Smooth muscle cell (in vitro differentiated cells): ENCODE results near the gene MRRF. TPM values are rescaled to one million over a fixed set of nuclear protein-coding genes. Genes with fewer than 3 reads are reported as not detected.

ENCODE experiments used
- DNase-seq: peaks from one replicate; lab custom pipeline; 2025; ENCODE audit not compliant: unreplicated experiment; lab: John Stamatoyannopoulos, UW
- H2AFZ ChIP-seq: fragments of 200-600 bp; sonication (generic); 2 replicates; pipeline ENCODE4 v1.6.0; 2016; ENCODE audit warnings: antibody characterized with exemption, low read depth, mild to moderate bottlenecking
- H3F3A ChIP-seq: fragments of 200-600 bp; sonication (generic); 2 replicates; pipeline ENCODE4 v1.6.0; 2017; ENCODE audit warnings: antibody characterized with exemption, low read depth
- H3K27ac ChIP-seq: fragments of 200-600 bp; sonication (generic); 2 replicates; pipeline ENCODE4 v1.5.1; 2016; ENCODE audit warnings: low read depth, mild to moderate bottlenecking
- H3K27me3 ChIP-seq: fragments of 200-600 bp; sonication (generic); 2 replicates; pipeline ENCODE4 v1.6.1; 2016; ENCODE audit warnings: low read depth, mild to moderate bottlenecking
- H3K36me3 ChIP-seq: fragments of 200-600 bp; sonication (generic); 2 replicates; pipeline ENCODE4 v1.5.1; 2016; ENCODE audit warnings: low read depth
- H3K4me1 ChIP-seq: fragments of 200-600 bp; sonication (generic); 2 replicates; pipeline ENCODE4 v1.5.1; 2016; ENCODE audit warnings: low read depth
- H3K4me2 ChIP-seq: fragments of 200-600 bp; sonication (generic); 2 replicates; pipeline ENCODE4 v1.6.0; 2016; ENCODE audit warnings: mild to moderate bottlenecking
- H3K4me3 ChIP-seq: fragments of 200-600 bp; sonication (generic); 2 replicates; pipeline ENCODE4 v1.5.1; 2016; ENCODE audit warnings: mild to moderate bottlenecking
- H3K79me2 ChIP-seq: fragments of 200-600 bp; sonication (generic); 2 replicates; pipeline ENCODE4 v1.6.0; 2016; ENCODE audit warnings: low read depth, mild to moderate bottlenecking
- H3K9ac ChIP-seq: fragments of 200-600 bp; sonication (generic); 2 replicates; pipeline ENCODE4 v1.6.0; 2016; ENCODE audit warnings: low read depth
- H3K9me3 ChIP-seq: fragments of 200-600 bp; sonication (generic); replicated peaks from 2 replicates; pipeline ENCODE4 v1.5.1; 2016; ENCODE audit warnings: low read depth
- H4K20me1 ChIP-seq: fragments of 200-600 bp; sonication (generic); 2 replicates; pipeline ENCODE4 v1.6.0; 2016; ENCODE audit warnings: low read depth
- WGBS: methylation state at CpG from one replicate; pipeline ENCODE4 v1.1.7; 2016; ENCODE audit warnings: low lambda C conversion rate; 5-methylcytosine and 5-hydroxymethylcytosine counted together
- polyA plus RNA-seq: library from polyadenylated mRNA; unstranded; fragments of >200 nt; fragmentation: Nextera tagmentation; extraction: Ambion mirVana; gene quantifications from 2 replicates; pipeline ENCODE4 v1.2.1, GENCODE V29; 2016
- total RNA-seq: library from RNA; depleted of rRNA; stranded (reverse); fragments of >200 nt; gene quantifications from 2 replicates; pipeline ENCODE4 v1.2.3, GENCODE V29; 2014
- TF ChIP-seq, protein P1 (sequence below): fragments of 200-600 bp; sonication (generic); IDR thresholded peaks from 2 replicates; pipeline ENCODE4 v1.5.1; 2017; ENCODE audit warnings: borderline replicate concordance, mild to moderate bottlenecking, antibody characterized with exemption; ENCODE audit not compliant: insufficient read depth, poor library complexity, severe bottlenecking

MRRF gene
- total and polyA plus RNA-seq, 2 experiments from 2014 or later: 8.4 to 28.1 TPM

DNA sequence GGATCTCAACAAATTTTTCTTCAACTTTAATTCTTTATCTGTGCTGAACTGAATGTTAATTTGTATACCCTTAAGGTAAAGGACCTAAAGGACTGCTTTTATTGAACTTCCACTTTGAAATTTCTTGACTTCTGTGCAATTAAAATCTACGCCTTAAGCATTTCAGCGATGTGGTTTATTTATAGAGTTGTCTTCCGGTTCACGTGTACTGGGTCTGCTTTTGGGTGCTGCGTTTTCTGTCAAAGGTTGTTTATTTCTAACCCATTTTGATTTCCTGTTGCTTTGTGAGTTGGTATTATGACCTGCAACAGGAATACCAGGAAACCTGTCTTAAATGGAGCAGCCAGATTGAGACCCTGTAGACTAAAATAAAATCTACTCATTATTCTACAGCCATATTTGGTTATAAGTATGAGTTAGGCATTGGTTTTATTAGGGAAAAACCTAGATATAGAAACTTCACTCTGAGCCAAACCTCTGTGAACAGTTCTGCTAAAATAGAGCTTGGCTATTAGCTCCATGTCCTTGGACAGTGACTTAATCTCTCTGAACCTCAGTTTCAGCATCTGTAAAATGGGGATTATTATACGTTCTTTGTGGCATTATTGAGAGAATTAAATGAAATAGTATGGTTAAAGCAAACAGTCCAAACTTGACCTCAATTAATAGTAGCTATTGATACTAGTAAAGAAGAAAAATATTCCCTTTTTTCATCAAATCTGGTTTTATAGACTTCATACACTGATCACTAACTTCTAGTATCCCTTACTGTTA is 3.5 kb downstream of the MRRF start:
- Histone ChIP-seq H3K9ac (no peak overlapping the region), H4K20me1 (no peaks in the 10 kb centered on the region), H3K27ac (no peak overlapping the region), H3K4me3 (no peak overlapping the region), H3K36me3 (peaks cover 11% of the 10 kb centered on the region), H3F3A (no peaks in the 10 kb centered on the region), H3K4me2 (no peak overlapping the region), H3K9me3 (no peaks in the 10 kb centered on the region), H3K79me2 (peaks cover 41% of the 10 kb centered on the region), H3K4me1 (peaks cover 15% of the 10 kb centered on the region), H3K27me3 (no peaks in the 10 kb centered on the region), H2AFZ (no peak overlapping the region)
- 95% methylated on average over 6 of the region's 6 CpGs for WGBS
- TF ChIP-seq, protein P1, sequence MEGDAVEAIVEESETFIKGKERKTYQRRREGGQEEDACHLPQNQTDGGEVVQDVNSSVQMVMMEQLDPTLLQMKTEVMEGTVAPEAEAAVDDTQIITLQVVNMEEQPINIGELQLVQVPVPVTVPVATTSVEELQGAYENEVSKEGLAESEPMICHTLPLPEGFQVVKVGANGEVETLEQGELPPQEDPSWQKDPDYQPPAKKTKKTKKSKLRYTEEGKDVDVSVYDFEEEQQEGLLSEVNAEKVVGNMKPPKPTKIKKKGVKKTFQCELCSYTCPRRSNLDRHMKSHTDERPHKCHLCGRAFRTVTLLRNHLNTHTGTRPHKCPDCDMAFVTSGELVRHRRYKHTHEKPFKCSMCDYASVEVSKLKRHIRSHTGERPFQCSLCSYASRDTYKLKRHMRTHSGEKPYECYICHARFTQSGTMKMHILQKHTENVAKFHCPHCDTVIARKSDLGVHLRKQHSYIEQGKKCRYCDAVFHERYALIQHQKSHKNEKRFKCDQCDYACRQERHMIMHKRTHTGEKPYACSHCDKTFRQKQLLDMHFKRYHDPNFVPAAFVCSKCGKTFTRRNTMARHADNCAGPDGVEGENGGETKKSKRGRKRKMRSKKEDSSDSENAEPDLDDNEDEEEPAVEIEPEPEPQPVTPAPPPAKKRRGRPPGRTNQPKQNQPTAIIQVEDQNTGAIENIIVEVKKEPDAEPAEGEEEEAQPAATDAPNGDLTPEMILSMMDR: no peak
- DNase-seq: no peak

GRCh38 chr9:122274055-122274454 is 9.4 kb downstream of the MRRF start:
- Histone ChIP-seq H3K9me3 (peaks cover 8% of the 10 kb centered on the region), H2AFZ (no peak overlapping the region), H3K4me2 (no peak overlapping the region), H3F3A (no peaks in the 10 kb centered on the region), H3K9ac (no peak overlapping the region), H3K79me2 (peaks cover 37% of the 10 kb centered on the region), H3K36me3 (peaks cover 17% of the 10 kb centered on the region), H3K27me3 (no peaks in the 10 kb centered on the region), H3K27ac (no peak overlapping the region), H3K4me3 (no peak overlapping the region), H4K20me1 (peaks cover 5% of the 10 kb centered on the region), H3K4me1 (no peaks in the 10 kb centered on the region)
- TF ChIP-seq, protein P1: no peak
- DNase-seq: no peak
- 100% methylated on average over 2 of the region's 2 CpGs for WGBS

DNA sequence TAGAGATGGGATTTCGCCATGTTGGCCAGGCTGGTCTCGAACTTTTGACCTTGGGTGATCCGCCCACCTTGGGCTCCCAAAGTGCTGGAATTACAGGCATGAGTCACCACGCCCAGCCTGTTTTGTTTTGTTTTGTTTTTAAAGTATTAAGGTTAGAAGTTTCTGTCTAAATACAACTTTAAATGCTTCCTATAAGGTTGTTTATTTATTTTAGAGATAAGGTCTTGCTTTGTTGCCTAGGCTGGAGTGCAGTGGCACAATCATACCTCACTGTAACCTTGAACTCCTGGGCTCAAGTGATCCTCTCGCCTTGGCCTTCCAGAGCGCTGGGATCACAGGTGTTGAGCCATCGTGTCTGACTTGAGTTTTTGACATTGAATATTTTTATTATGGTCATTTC is 11.4 kb downstream of the MRRF start:
- H4K20me1 ChIP-seq: peaks cover 18% of the 10 kb centered on the region
- H2AFZ ChIP-seq: no peak overlapping the region
- peaks cover 17% of the 10 kb centered on the region for H3K36me3 ChIP-seq
- H3F3A ChIP-seq: no peaks in the 10 kb centered on the region
- no peaks in the 10 kb centered on the region for H3K4me1 ChIP-seq
- 98% methylated on average over 7 of the region's 7 CpGs for WGBS
- H3K27me3 ChIP-seq: no peaks in the 10 kb centered on the region
- no peak for DNase-seq
- peaks cover 8% of the 10 kb centered on the region for H3K9me3 ChIP-seq
- peaks cover 43% of the 10 kb centered on the region for H3K79me2 ChIP-seq
- H3K4me2 ChIP-seq: no peak overlapping the region
- H3K4me3 ChIP-seq: no peak overlapping the region
- no peak overlapping the region for H3K9ac ChIP-seq
- H3K27ac ChIP-seq: no peak overlapping the region
- TF ChIP-seq, protein P1: no peak

- Histone ChIP-seq H3K36me3 (peaks cover 14% of the 10 kb centered on the region), H3K4me2 (no peak overlapping the region), H3K79me2 (peaks cover 35% of the 10 kb centered on the region), H3F3A (no peaks in the 10 kb centered on the region), H2AFZ (no peak overlapping the region), H3K9me3 (peaks cover 8% of the 10 kb centered on the region), H3K27me3 (no peaks in the 10 kb centered on the region), H3K27ac (no peak overlapping the region), H4K20me1 (peaks cover 22% of the 10 kb centered on the region), H3K4me1 (no peaks in the 10 kb centered on the region), H3K4me3 (no peak overlapping the region), H3K9ac (no peak overlapping the region)
- 97% methylated on average over 10 of the region's 10 CpGs for WGBS
- DNase-seq: no peak
- TF ChIP-seq, protein P1: no peak
Observed at GRCh38 chr9:122277285-122277897, 12.7 kb downstream of the MRRF start.
